Loucy (cell line): ENCODE results near the gene DHDDS.

Experiments
- EZH2phosphoT487 ChIP-seq: fragments of 200-600 bp; IDR thresholded peaks from 2 replicates; pipeline ENCODE4 v1.6.1; 2018; ENCODE audit warnings: antibody characterized with exemption, mild to moderate bottlenecking, moderate library complexity, borderline replicate concordance
- TF ChIP-seq, protein P1 (sequence below): fragments of 200-600 bp; sonication (generic); conservative IDR thresholded peaks from 2 replicates; pipeline ENCODE4 v1.5.1; 2014; ENCODE audit warnings: mild to moderate bottlenecking, antibody characterized with exemption, low read length

DNA sequence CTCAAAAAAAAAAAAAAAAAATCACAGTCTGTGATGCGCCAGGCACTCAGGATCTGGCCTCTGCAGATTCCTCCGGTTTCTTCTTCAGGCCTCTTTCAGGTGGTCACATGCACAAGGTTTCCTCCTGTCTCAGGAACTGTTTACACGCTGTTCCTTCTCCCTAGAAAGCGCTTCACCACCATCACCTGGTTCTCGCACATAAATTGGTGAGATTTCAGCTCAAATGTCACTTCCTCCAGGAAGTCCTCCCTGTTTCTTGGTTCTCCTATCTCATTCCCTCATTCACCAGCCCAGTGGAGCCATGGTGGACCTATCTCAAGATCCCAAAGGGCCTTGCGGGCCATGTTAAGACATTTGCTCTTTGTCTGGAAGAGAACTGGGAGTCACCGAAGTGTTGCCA, 66.8 kb downstream of the DHDDS start:
- TF ChIP-seq, protein P1, sequence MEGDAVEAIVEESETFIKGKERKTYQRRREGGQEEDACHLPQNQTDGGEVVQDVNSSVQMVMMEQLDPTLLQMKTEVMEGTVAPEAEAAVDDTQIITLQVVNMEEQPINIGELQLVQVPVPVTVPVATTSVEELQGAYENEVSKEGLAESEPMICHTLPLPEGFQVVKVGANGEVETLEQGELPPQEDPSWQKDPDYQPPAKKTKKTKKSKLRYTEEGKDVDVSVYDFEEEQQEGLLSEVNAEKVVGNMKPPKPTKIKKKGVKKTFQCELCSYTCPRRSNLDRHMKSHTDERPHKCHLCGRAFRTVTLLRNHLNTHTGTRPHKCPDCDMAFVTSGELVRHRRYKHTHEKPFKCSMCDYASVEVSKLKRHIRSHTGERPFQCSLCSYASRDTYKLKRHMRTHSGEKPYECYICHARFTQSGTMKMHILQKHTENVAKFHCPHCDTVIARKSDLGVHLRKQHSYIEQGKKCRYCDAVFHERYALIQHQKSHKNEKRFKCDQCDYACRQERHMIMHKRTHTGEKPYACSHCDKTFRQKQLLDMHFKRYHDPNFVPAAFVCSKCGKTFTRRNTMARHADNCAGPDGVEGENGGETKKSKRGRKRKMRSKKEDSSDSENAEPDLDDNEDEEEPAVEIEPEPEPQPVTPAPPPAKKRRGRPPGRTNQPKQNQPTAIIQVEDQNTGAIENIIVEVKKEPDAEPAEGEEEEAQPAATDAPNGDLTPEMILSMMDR = no peak
- TF ChIP-seq EZH2phosphoT487 = no peak
